Nephron progenitor cell (in vitro differentiated cells): ENCODE data around the gene ARL14.

Experiments
- DNase-seq: peaks from one replicate; pipeline ENCODE4 v3.0.0; 2021
- H3K27ac Mint-ChIP-seq: 2 replicates; pipeline ENCODE4 v1.8.0; 2021; ENCODE audit warnings: mild to moderate bottlenecking, moderate library complexity, mixed read lengths
- H3K27me3 Mint-ChIP-seq: 2 replicates; pipeline ENCODE4 v1.8.0; 2021; ENCODE audit warnings: mild to moderate bottlenecking, low read depth, mixed read lengths; ENCODE audit not compliant: poor library complexity
- H3K36me3 Mint-ChIP-seq: 2 replicates; pipeline ENCODE4 v1.8.0; 2021; ENCODE audit warnings: low read depth, mixed read lengths
- H3K4me1 Mint-ChIP-seq: 2 replicates; pipeline ENCODE4 v1.8.0; 2021; ENCODE audit warnings: mixed read lengths
- H3K4me3 Mint-ChIP-seq: 2 replicates; pipeline ENCODE4 v1.8.0; 2021; ENCODE audit warnings: mild to moderate bottlenecking, moderate library complexity, mixed read lengths
- H3K9me3 Mint-ChIP-seq: 2 replicates; pipeline ENCODE4 v1.8.0; 2021; ENCODE audit warnings: mild to moderate bottlenecking, moderate library complexity, mixed read lengths
- TF ChIP-seq, protein P1 (sequence below): fragments of 200-600 bp; sonication (generic); IDR thresholded peaks from 2 replicates; pipeline ENCODE4 v1.5.0; 2021; ENCODE audit warnings: antibody characterized with exemption

Gene ARL14

DNA sequence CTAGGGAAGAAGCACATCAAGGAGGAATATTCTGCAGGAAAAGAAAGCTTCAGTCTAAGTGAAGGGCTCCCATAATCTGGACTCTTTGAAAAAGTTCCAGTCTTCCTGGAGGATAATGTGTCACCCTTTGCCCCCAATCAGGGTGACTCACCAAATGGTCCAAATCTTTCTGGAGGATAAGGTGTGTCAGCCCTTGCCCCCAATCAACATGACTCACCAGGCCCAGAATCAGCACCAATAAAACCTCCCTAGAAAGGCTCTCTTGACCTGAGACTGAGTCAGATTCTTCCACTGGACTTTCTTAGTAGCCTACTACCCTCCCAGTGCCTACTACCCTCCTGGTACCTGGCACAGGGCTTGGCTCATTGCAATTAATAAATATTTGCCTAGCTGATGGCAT lies 9.5 kb upstream of the ARL14 start:
- no peaks in the 10 kb centered on the region for H3K27me3 Mint-ChIP-seq
- DNase-seq = no peak
- peak overlapping the region; percentile 41 for H3K27ac Mint-ChIP-seq
- no peaks in the 10 kb centered on the region for H3K36me3 Mint-ChIP-seq
- no peaks in the 10 kb centered on the region for H3K9me3 Mint-ChIP-seq
- H3K4me3 Mint-ChIP-seq = no peak overlapping the region
- H3K4me1 Mint-ChIP-seq = peaks cover 14% of the 10 kb centered on the region
- TF ChIP-seq, protein P1, sequence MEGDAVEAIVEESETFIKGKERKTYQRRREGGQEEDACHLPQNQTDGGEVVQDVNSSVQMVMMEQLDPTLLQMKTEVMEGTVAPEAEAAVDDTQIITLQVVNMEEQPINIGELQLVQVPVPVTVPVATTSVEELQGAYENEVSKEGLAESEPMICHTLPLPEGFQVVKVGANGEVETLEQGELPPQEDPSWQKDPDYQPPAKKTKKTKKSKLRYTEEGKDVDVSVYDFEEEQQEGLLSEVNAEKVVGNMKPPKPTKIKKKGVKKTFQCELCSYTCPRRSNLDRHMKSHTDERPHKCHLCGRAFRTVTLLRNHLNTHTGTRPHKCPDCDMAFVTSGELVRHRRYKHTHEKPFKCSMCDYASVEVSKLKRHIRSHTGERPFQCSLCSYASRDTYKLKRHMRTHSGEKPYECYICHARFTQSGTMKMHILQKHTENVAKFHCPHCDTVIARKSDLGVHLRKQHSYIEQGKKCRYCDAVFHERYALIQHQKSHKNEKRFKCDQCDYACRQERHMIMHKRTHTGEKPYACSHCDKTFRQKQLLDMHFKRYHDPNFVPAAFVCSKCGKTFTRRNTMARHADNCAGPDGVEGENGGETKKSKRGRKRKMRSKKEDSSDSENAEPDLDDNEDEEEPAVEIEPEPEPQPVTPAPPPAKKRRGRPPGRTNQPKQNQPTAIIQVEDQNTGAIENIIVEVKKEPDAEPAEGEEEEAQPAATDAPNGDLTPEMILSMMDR = no peak

DNA sequence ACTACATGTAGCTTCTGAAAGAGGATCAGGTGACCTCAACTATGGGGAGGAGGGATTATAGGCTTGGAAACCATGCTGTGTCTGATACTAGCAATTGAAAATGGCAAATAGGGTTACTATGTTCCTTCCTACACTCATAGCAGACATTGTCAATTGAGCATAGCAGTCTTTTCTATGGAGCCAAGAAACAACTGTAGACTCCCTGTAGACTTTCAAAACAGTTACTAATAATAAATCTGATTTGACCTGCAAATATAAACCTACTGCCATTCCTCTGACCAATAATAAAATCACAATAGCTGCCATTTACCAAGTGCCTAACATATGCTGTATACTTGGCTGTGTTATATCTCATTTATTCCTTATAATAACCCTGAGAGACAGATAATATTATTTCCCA lies 8.5 kb upstream of the ARL14 start:
- no peaks in the 10 kb centered on the region for H3K36me3 Mint-ChIP-seq
- H3K27me3 Mint-ChIP-seq = no peaks in the 10 kb centered on the region
- DNase-seq = no peak
- H3K4me1 Mint-ChIP-seq = peaks cover 13% of the 10 kb centered on the region
- H3K4me3 Mint-ChIP-seq = no peak overlapping the region
- no peak overlapping the region for H3K27ac Mint-ChIP-seq
- no peaks in the 10 kb centered on the region for H3K9me3 Mint-ChIP-seq
- TF ChIP-seq, protein P1 = no peak

DNA sequence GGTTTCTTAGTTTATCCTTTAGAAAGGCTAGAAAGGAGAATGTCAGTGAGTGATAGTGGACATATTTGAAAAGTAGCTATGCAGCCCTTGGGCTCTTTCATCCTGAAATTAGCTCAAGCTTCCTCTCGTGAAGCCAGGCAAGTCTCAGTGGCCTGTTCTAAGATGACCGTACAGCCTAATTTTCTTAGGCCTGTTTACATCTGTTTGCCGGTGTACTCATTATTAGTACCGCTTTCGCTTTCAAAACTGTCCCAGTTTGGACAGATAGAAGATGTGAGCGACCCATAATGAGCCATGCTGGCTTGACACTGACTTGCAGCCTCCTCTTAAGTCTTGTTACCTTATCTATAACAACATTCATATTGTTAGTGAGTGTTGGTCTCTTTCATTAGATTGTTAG lies 5.7 kb upstream of the ARL14 start:
- DNase-seq = no peak
- H3K4me1 Mint-ChIP-seq = peaks cover 14% of the 10 kb centered on the region
- no peaks in the 10 kb centered on the region for H3K27me3 Mint-ChIP-seq
- no peaks in the 10 kb centered on the region for H3K9me3 Mint-ChIP-seq
- H3K27ac Mint-ChIP-seq = no peak overlapping the region
- no peaks in the 10 kb centered on the region for H3K36me3 Mint-ChIP-seq
- TF ChIP-seq, protein P1 = no peak
- H3K4me3 Mint-ChIP-seq = no peak overlapping the region

DNA sequence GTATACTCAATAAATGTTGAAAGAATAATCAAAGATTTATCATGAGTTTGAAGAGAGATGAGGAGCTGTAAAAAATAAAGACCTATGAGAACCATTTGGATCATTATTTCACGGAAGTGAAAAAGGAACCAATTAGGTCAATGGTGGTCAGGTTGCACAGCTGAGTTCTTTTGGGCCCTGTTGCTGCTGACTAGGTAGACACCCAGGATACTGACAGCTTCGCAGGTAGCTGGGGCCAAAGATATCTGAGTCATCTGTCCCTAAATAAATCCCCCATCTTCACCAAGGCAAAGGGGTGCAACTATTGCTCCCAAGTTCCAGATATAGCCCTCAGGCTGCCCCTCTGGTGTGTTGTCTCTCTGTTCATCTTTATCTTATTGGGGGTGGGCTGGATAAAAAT lies 5.0 kb upstream of the ARL14 start:
- DNase-seq = no peak
- no peaks in the 10 kb centered on the region for H3K9me3 Mint-ChIP-seq
- TF ChIP-seq, protein P1 = no peak
- no peaks in the 10 kb centered on the region for H3K36me3 Mint-ChIP-seq
- H3K4me3 Mint-ChIP-seq = no peak overlapping the region
- H3K27ac Mint-ChIP-seq = no peak overlapping the region
- H3K27me3 Mint-ChIP-seq = no peaks in the 10 kb centered on the region
- H3K4me1 Mint-ChIP-seq = peaks cover 17% of the 10 kb centered on the region

DNA sequence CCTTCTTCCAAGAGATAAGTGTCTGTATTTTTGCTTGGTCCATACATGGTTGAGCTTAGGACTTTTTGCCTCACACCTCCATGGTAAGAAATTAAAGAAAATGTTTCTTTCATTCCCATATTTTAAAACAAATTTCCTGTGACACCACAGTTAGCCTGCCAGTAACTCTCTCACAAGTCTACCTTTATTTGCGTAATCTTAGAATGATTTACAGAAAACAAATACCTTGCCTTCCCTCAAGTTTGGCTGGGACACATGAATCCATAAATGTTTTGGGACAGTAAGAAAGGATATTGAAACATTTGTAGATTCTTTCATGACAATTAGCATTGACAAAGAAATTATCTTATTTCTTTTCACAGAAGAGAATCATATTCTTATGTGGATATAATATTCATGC lies 3.8 kb upstream of the ARL14 start:
- TF ChIP-seq, protein P1 = no peak
- no peak overlapping the region for H3K27ac Mint-ChIP-seq
- no peaks in the 10 kb centered on the region for H3K27me3 Mint-ChIP-seq
- no peak overlapping the region for H3K4me3 Mint-ChIP-seq
- H3K36me3 Mint-ChIP-seq = no peaks in the 10 kb centered on the region
- no peak for DNase-seq
- no peaks in the 10 kb centered on the region for H3K9me3 Mint-ChIP-seq
- peaks cover 29% of the 10 kb centered on the region for H3K4me1 Mint-ChIP-seq

DNA sequence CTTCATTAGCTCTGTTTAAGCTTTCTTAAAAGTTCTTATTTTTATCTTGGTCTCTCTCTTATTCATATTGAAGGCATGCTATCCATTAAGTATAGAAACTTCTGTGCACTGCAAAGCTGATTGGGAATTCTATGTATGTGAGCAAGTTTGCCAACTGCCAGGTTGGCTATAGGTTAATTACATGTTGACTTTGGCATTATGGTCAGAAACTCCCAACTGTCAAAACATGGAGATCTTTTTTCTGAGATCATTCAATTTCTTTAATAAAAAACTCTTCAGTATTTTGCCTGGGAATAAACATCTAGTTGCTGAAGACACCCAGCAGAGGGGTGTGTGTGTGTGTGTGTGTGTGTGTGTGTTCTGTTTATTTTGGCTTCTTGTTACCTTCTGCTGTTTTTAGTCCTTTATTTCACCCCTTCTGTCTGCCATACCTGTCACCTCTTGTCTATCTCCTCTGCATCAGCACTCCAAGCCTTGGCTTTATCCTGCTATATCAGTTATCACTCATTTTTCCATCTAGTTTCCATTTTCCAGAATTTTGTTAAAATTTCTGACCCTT lies 1.3 kb upstream of the ARL14 start:
- TF ChIP-seq, protein P1 = no peak
- H3K27me3 Mint-ChIP-seq = no peaks in the 10 kb centered on the region
- H3K9me3 Mint-ChIP-seq = no peaks in the 10 kb centered on the region
- H3K27ac Mint-ChIP-seq = no peak overlapping the region
- no peak overlapping the region for H3K4me3 Mint-ChIP-seq
- DNase-seq = no peak
- H3K36me3 Mint-ChIP-seq = no peaks in the 10 kb centered on the region
- H3K4me1 Mint-ChIP-seq = peaks cover 41% of the 10 kb centered on the region
